HepG2 (cell line): Measurements from ENCODE around the gene IQCN. TPM values are rescaled to one million over a fixed set of nuclear protein-coding genes. Genes with fewer than 3 reads are reported as not detected.

Experiments
- AKAP8 ChIP-seq: sonication (generic); formaldehyde crosslinking; IDR thresholded peaks from 2 replicates; pipeline ENCODE4 v1.5.1; 2020; ENCODE audit warnings: mild to moderate bottlenecking, missing genetic modification reagents
- CREB1 ChIP-seq, 2 experiments: fragments of 450-650 bp in 1 of 2; IDR thresholded peaks; 2 replicates each; pipeline ENCODE4 v1.6.1; 2016 to 2017; ENCODE audit warnings: control low read depth in 1 of 2, mild to moderate bottlenecking in 1 of 2, missing compliant biosample characterization in 1 of 2, missing genetic modification characterization in 1 of 2
- HNRNPL ChIP-seq: fragments of 200-400 bp; formaldehyde crosslinking; IDR thresholded peaks from 2 replicates; pipeline ENCODE4 v1.6.1; 2017; ENCODE audit warnings: mild to moderate bottlenecking, low read depth, low read length
- HOXA3 ChIP-seq: sonication (generic); formaldehyde crosslinking; IDR thresholded peaks from 2 replicates; pipeline ENCODE4 v1.5.0; 2020; ENCODE audit warnings: missing genetic modification reagents
- IKZF4 ChIP-seq: sonication (generic); formaldehyde crosslinking; IDR thresholded peaks from 2 replicates; pipeline ENCODE4 v1.5.1; 2020; ENCODE audit warnings: borderline replicate concordance, mild to moderate bottlenecking, low read depth, missing genetic modification reagents; ENCODE audit errors: not compliant biosample characterization
- ISX ChIP-seq: sonication (generic); formaldehyde crosslinking; conservative IDR thresholded peaks from 2 replicates; pipeline ENCODE4 v1.5.0; 2020; ENCODE audit warnings: missing genetic modification reagents
- MEF2D ChIP-seq: sonication (generic); formaldehyde crosslinking; IDR thresholded peaks from 2 replicates; pipeline ENCODE4 v1.5.1; 2020; ENCODE audit warnings: mild to moderate bottlenecking, missing genetic modification reagents
- POLR2A ChIP-seq, 2 experiments: IDR thresholded peaks; 2 replicates each; pipeline ENCODE4 v1.6.1; 2011; ENCODE audit warnings: low read depth in 2 of 2, low read length in 2 of 2, mild to moderate bottlenecking in 1 of 2, moderate library complexity in 1 of 2; ENCODE audit not compliant: insufficient read depth in 1 of 2
- RFX1 ChIP-seq: fragments of 450-650 bp; IDR thresholded peaks from 2 replicates; pipeline ENCODE4 v1.6.1; 2017
- YY1 ChIP-seq: IDR thresholded peaks from 2 replicates; pipeline ENCODE4 v1.6.1; 2011; ENCODE audit warnings: low read length, low read depth, moderate library complexity, mild to moderate bottlenecking; ENCODE audit not compliant: insufficient read depth, insufficient replicate concordance
- ZBED4 ChIP-seq: sonication (generic); formaldehyde crosslinking; IDR thresholded peaks from 2 replicates; pipeline ENCODE4 v1.4.0; 2020; ENCODE audit warnings: missing genetic modification reagents, borderline replicate concordance
- ZBTB26 ChIP-seq: IDR thresholded peaks from 2 replicates; pipeline ENCODE4 v1.6.1; 2016; ENCODE audit warnings: missing compliant biosample characterization, missing genetic modification reagents, borderline replicate concordance
- ZBTB7A ChIP-seq: sonication (generic); formaldehyde crosslinking; IDR thresholded peaks from 2 replicates; pipeline ENCODE4 v1.8.0; 2022; ENCODE audit warnings: mild to moderate bottlenecking, missing genetic modification reagents
- ZKSCAN5 ChIP-seq: sonication (generic); formaldehyde crosslinking; IDR thresholded peaks from 2 replicates; pipeline ENCODE4 v1.5.1; 2020; ENCODE audit warnings: mild to moderate bottlenecking, missing genetic modification reagents
- ZMYM4 ChIP-seq: sonication (generic); formaldehyde crosslinking; IDR thresholded peaks from 2 replicates; pipeline ENCODE4 v1.8.1; 2023; ENCODE audit warnings: mild to moderate bottlenecking, missing genetic modification reagents
- ZNF207 ChIP-seq: fragments of 450-650 bp; IDR thresholded peaks from 2 replicates; pipeline ENCODE4 v1.6.1; 2016; ENCODE audit warnings: antibody characterized with exemption, borderline replicate concordance
- ZNF335 ChIP-seq: sonication (generic); formaldehyde crosslinking; IDR thresholded peaks from 2 replicates; pipeline ENCODE4 v1.4.0; 2020; ENCODE audit warnings: missing genetic modification reagents
- ZNF354B ChIP-seq: sonication (generic); formaldehyde crosslinking; IDR thresholded peaks from 2 replicates; pipeline ENCODE4 v1.8.0; 2022; ENCODE audit warnings: mild to moderate bottlenecking, missing genetic modification reagents
- ZNF546 ChIP-seq: sonication (generic); formaldehyde crosslinking; conservative IDR thresholded peaks from 2 replicates; pipeline ENCODE4 v1.8.1; 2023; ENCODE audit warnings: mild to moderate bottlenecking, missing genetic modification reagents
- ZSCAN12 ChIP-seq: sonication (generic); formaldehyde crosslinking; IDR thresholded peaks from 2 replicates; pipeline ENCODE4 v1.9.0; 2021; ENCODE audit warnings: mild to moderate bottlenecking, missing genetic modification reagents
- ZSCAN29 ChIP-seq: sonication (generic); formaldehyde crosslinking; conservative IDR thresholded peaks from 2 replicates; pipeline ENCODE4 v1.4.0; 2020; ENCODE audit warnings: mild to moderate bottlenecking, missing genetic modification reagents
- polyA plus RNA-seq, 8 experiments: library from polyadenylated mRNA; depleted of rRNA in 3 of 8; stranded (reverse) in 7 of 8; unstranded in 1 of 8; fragments of >200 nt; fragmentation: Illumina TruSeq in 4 of 8; extraction: Trizol in 4 of 8; gene quantifications; 2 replicates each; pipeline versions ENCODE4 v1.2.1 to v1.2.3, GENCODE V29; 2011 to 2016; ENCODE audit warnings: low read depth in 4 of 8, missing spikeins in 1 of 8, mixed read lengths in 1 of 8; ENCODE audit not compliant: insufficient read depth in 1 of 8
- total RNA-seq, 5 experiments: library from RNA; depleted of rRNA; stranded (reverse); fragments of >200 nt; fragmentation: Illumina TruSeq; extraction: Trizol; gene quantifications; 2 replicates each; pipeline ENCODE4 v1.2.3, GENCODE V29; 2016; ENCODE audit warnings: low read depth in 1 of 5
- TF ChIP-seq, protein P1 (sequence below): sonication (generic); formaldehyde crosslinking; IDR thresholded peaks from 2 replicates; pipeline ENCODE4 v1.8.1; 2023; ENCODE audit warnings: mild to moderate bottlenecking, moderate library complexity, missing genetic modification reagents
- TF ChIP-seq, protein P2 (sequence below): sonication (generic); formaldehyde crosslinking; IDR thresholded peaks from 2 replicates; pipeline ENCODE4 v1.4.0; 2020; ENCODE audit warnings: missing genetic modification reagents

Gene IQCN
- total and polyA plus RNA-seq, 2 of the 13 experiments (the other 11 are each of a cell fraction or from before 2014, with no cell fraction given) = 0.04 to 0.18 TPM

DNA sequence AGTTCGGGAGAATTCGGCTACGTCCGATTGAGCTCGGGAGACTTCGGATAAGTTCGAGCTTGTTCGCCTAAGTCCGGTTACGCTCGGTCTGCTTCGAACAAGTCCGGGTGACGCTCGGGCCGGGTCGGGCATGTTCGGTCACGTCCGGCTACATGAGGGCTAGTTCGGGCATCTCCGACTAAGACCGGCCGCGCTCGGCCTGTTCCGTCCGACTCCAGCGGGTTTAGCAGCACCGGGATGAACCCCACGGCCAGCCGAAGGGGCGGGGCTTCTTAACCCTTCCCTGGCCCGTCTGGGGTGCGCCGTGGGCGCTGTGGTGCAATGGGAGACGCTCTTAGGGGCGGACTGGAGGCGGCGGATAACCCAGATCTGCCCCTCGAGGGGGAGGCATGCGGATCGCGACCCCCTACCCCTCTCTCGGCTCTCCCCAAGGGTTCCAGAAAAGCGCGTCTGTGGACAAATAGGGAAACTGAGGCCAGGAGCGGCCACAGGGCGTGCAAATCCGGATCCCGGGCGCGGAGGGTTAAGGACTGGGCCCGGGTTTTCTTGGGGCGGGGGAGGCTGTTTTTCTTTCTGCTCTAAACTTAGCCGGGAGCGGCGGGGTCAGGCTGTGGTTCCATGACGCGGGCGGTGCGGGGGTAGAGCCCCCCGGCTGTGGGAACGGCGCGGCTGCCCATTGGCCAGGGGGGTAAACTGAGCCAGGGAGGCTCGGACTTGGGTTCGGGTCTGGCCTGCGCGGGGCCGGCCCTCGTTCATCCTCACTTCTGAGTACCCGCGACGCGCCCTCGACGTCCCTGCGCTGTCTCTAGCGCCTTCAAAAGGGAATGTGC lies 49.5 kb downstream of the IQCN start (continued):
- no peak for TF ChIP-seq ZBED4 (CRISPR knock-in tag)
- TF ChIP-seq ZSCAN12 (CRISPR knock-in tag) = no peak
- TF ChIP-seq HOXA3 = peak; percentile 10; the same call in 1 of the 2 replicates
- TF ChIP-seq ZNF354B = no peak
- TF ChIP-seq ZKSCAN5 (CRISPR knock-in tag) = no peak
- TF ChIP-seq ZBTB7A (CRISPR knock-in tag) = no peak
- 0 out of 2 replicates have a peak, but pooled peaks have one; percentile 2 for TF ChIP-seq ZSCAN29
- 0 out of 2 replicates have a peak, but pooled peaks have one; percentile 4 for TF ChIP-seq ZMYM4 (CRISPR knock-in tag)
- TF ChIP-seq MEF2D (CRISPR knock-in tag) = no peak; the same call in 1 of the 2 replicates
- TF ChIP-seq POLR2A (IDR thresholded peaks at IDR 0.05; ENCODE audit: insufficient read depth in 1 of 2, low read depth in 2 of 2, low read length in 2 of 2) = 0 out of 4 replicates have a peak, but pooled peaks of 1 of the 2 experiments have one; percentile 15
- TF ChIP-seq HNRNPL = no peak
- peak; percentile 71 for TF ChIP-seq CREB1 (IDR thresholded peaks at IDR 0.05)
- TF ChIP-seq CREB1 (CRISPR knock-in tag; IDR thresholded peaks at IDR 0.05) = no peak
- no peak for TF ChIP-seq ZNF335 (CRISPR knock-in tag)
- TF ChIP-seq, protein P1, sequence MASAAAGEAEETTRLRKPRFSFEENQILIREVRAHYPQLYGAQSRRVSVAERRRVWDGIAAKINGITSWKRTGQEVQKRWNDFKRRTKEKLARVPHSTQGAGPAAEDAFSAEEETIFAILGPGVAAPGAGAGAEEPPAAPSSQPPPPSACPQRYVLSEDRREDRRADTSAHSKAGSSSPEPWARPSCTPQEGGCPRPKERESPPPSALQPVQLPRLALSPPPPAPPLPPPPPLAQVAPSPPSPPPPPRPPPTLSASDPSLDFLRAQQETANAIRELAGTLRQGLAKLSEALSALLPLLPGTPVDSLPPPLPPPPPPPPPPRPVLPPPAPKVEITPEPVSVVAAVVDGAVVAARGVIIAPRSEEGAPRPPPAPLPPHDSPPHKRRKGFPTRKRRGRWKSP (CRISPR knock-in tag) = no peak
- TF ChIP-seq ZBTB26 (CRISPR knock-in tag) = no peak
- TF ChIP-seq, protein P2, sequence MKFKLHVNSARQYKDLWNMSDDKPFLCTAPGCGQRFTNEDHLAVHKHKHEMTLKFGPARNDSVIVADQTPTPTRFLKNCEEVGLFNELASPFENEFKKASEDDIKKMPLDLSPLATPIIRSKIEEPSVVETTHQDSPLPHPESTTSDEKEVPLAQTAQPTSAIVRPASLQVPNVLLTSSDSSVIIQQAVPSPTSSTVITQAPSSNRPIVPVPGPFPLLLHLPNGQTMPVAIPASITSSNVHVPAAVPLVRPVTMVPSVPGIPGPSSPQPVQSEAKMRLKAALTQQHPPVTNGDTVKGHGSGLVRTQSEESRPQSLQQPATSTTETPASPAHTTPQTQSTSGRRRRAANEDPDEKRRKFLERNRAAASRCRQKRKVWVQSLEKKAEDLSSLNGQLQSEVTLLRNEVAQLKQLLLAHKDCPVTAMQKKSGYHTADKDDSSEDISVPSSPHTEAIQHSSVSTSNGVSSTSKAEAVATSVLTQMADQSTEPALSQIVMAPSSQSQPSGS = no peak
- no peak for TF ChIP-seq ISX (CRISPR knock-in tag)
- no peak for TF ChIP-seq AKAP8
- peak; percentile 18 for TF ChIP-seq YY1
- no peak for TF ChIP-seq ZNF546 (CRISPR knock-in tag)
- TF ChIP-seq ZNF207 = no peak
- TF ChIP-seq RFX1 = no peak
- TF ChIP-seq IKZF4 (CRISPR knock-in tag) = peak; percentile 13
